Activated CD8-positive, alpha-beta memory T cell treated with anti-CD3 and anti-CD28 coated beads, Interleukin-2, amount 50 U/mL, for 4 hours (primary cell): ENCODE measurements around the gene RNU1-4.
"Not testable (repeated sequence)": the region's sequence is repeated elsewhere in the genome, so short reads cannot be mapped to it uniquely, and the experiment has no call there.

ENCODE experiments used
- DNase-seq: peaks from one replicate; pipeline ENCODE4 v3.0.0-alpha.2; 2020

The RNU1-4 gene

GRCh38 chr1:16772275-16773204, 32.2 kb downstream of the RNU1-4 start:
- not testable (repeated sequence) for DNase-seq

GRCh38 chr1:16773205-16773596, 32.9 kb downstream of the RNU1-4 start:
- DNase-seq = not testable (repeated sequence)

- DNase-seq = not testable (repeated sequence)
Observed at GRCh38 chr1:16773723-16774122, 33.4 kb downstream of the RNU1-4 start.

DNA sequence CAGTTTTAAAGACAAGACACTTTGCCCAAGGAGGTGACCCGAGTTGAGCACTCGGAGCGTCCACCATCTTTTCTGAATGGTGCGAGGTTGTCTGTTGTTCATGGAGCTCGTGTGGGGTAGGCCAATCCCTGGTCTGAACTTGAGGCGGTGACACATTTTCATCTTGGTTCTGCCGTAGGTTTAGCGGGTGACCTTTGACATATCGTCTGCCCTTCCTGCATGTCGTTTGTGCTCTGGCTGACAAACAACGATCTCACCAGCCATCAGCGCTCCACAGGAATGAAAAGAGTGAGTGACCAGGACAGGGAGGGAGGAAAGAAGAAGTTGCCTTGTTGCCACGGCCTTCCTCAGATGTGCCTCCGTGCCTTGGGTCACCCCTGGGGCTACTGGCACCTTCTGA, 34.5 kb downstream of the RNU1-4 start:
- DNase-seq = not testable (repeated sequence)

GRCh38 chr1:16775290-16775689, 35.0 kb downstream of the RNU1-4 start:
- DNase-seq = not testable (repeated sequence)

- not testable (repeated sequence) for DNase-seq
Observed at GRCh38 chr1:16776248-16776647, 35.9 kb downstream of the RNU1-4 start.

DNA sequence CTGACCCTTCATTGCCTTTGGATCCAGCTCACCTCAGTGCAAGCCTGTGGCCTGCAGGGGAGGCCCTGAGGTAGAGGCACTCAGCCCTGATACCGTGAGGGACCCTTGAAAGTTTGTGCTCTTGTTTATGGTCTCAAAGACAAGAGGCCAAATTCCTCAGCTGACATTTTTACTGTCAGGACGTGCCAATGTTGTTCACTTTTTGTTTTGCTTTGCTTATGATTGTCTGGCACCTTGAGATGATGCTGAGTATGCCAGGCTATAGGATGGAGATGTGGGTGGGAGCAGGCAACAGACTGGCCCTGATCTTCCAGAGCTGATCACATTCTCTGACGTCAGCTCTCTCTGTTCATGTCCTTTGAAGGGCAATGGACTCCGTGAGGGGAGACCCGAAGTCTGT, 36.5 kb downstream of the RNU1-4 start:
- not testable (repeated sequence) for DNase-seq

DNA sequence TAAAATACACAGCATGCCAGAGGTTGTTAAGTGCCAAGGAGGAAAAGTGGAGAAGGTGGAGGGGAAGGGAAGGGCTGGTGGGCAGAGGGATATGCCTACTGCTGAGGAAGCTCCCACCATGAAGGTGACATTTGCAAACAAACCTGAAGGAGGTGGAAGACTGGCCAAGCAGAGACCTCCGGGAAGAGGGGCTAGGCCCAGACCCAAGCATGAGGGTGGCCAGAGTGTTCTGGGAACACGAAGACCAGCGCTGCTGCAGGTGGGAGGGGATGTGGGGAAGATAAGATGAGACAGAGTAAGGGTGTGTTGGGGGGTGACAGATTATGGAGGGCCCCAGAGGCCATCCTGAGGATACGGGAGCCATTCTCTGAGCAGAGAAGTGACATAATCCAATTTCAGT, 37.5 kb downstream of the RNU1-4 start:
- DNase-seq = not testable (repeated sequence)

DNA sequence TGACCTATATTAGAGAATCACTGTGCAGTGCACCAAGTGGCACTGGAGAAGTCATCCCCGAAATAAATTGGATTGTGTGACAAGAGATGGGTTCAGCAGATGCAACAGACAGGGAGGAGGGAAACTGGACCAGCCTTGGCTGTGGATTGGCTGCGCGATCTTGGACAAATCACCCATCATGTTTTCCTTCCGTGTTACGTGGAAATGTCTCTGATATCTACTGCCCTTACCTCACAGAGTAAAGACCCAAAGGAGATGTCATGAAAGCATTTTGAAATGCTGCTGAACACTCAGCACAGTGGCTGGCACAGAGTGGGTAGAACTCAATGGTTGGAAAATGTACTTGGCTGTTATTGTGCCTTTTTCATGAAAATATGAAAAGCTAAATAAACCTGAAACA, 39.2 kb downstream of the RNU1-4 start:
- not testable (repeated sequence) for DNase-seq

GRCh38 chr1:16781033-16781432, 40.7 kb downstream of the RNU1-4 start:
- not testable (repeated sequence) for DNase-seq

DNA sequence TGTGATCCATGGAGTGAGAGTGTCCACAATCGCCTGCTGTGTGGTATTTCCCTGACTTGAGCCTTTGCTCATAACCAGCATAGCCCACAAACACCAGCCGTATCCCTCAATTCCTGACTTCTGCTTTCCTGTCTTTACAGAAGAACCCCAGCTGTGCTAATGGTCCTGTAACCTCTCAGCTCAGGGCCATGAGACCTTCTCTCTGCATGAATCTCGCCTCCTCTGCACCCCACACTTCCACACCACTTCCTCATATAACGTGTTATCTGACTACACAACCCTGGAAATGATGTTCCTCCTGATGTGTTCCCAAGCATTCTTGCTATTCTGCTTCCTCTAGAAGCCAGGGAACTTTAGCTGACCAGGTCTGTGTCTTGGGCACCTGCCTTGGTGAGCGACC, 41.3 kb downstream of the RNU1-4 start:
- DNase-seq = not testable (repeated sequence)

GRCh38 chr1:16784955-16785354, 44.6 kb downstream of the RNU1-4 start:
- not testable (repeated sequence) for DNase-seq

DNA sequence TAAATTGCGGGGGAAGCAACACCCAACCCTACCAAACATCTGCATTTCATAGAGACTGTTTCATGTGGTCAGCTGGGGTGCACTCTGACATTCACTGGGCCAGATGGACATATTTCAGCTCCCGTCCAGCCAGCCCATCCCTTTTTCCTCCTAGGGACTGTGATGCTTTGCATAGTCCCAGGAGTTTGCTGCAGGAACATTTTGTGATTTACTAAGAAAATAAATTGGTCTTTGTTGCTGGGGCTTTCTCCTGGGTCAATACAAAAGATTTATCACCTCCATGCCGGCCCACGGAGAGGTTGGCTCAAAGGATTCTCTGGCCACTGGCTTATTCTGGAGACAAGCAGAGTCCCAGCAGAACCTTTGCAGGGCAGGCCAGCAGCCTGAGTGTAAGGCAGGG, 46.0 kb downstream of the RNU1-4 start:
- DNase-seq = not testable (repeated sequence)

DNA sequence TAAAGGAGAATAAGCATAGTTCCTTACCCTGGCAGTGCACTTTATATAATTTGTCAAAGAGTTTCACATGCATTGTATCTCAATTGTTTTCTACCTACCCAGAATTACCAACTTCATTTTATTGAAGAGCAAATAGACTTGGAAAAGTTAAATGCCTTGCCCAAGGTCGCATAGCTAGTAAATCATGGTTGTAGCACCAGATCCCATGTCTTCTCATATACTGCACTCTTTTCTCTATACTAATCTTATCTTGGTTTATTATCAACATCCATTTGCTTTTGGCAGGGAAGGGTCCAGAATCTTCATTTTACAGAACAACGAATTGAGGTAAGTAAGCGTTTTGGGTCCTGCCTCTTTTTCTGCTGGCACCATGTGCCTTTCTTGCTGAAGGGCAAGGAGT, 46.9 kb downstream of the RNU1-4 start:
- DNase-seq = not testable (repeated sequence)

DNA sequence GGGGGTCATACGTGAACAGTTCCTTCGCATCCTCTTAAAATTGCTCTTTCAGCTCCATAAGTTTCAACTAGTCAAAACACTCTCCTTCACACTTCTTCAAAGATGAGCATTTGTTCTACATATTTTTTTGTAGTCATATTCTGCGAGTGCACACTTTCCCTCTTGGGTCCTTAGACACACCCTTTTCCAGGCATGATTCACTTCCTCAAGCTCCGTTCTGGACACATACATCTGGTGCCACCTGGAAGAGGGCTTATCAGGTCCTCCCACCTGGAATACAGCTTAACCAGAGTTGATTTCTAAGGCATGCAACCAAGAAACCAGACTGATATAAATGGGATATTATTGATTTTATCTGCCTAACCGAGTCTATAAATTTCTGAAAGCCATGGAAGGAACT, 47.4 kb downstream of the RNU1-4 start:
- DNase-seq = not testable (repeated sequence)
